ENCODE results near the gene CCT6A.

DNA sequence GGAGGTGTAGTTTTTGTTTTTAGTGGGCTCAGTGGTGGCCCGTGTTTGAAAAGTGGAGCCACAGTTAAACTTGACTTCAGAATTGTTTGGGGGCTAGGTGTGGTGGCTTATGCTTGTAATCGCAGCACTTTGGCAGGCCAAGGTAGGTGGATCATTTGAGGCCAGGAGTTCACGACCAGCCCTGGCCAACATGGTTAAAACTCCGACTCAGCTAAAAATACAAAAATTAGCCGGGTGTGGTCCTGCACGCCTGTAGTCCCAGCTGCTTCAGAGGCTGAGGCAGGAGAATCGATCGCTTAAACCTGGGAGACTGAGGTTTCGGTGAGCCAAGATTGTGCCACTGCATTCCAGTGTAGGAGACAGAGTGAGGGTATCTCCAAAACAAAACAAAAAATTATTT is 1.8 kb downstream of the CCT6A start:
- TF ChIP-seq TAF1 (IDR thresholded peaks at IDR 0.05; ENCODE audit: low read depth, low read length) (no peak), POLR2A (IDR thresholded peaks at IDR 0.05; ENCODE audit: low read depth, low read length) (no peak)

Measured in GM12891 (cell line).